ENCODE results near the gene C1orf105. TPM values are rescaled to one million over a fixed set of nuclear protein-coding genes. Genes with fewer than 3 reads are reported as not detected.
"Not testable (repeated sequence)": the region's sequence is repeated elsewhere in the genome, so short reads cannot be mapped to it uniquely, and the experiment has no call there.

C1orf105 gene
- total RNA-seq, 1 experiment from 2014 or later: not detected

DNA sequence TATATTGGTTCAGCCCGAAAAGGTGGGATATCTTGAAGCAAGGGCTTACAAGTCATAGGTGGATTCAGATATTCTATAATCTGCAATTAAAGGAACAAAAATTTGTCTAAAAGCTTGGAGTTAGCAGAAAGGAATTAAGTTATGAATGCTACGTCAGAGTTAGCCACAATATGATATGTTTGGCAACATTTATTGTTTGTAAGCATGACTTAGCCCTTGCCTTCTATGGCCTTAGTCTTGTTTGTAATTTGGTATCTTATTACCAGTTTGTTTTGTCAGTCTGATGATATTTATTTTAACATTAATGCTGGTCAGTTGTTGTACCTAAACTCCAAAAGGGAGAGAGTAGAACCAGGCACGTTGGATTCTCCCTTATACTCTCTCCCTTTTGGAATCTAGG is 69.4 kb downstream of the C1orf105 start (continued):
- TF ChIP-seq, protein P1, sequence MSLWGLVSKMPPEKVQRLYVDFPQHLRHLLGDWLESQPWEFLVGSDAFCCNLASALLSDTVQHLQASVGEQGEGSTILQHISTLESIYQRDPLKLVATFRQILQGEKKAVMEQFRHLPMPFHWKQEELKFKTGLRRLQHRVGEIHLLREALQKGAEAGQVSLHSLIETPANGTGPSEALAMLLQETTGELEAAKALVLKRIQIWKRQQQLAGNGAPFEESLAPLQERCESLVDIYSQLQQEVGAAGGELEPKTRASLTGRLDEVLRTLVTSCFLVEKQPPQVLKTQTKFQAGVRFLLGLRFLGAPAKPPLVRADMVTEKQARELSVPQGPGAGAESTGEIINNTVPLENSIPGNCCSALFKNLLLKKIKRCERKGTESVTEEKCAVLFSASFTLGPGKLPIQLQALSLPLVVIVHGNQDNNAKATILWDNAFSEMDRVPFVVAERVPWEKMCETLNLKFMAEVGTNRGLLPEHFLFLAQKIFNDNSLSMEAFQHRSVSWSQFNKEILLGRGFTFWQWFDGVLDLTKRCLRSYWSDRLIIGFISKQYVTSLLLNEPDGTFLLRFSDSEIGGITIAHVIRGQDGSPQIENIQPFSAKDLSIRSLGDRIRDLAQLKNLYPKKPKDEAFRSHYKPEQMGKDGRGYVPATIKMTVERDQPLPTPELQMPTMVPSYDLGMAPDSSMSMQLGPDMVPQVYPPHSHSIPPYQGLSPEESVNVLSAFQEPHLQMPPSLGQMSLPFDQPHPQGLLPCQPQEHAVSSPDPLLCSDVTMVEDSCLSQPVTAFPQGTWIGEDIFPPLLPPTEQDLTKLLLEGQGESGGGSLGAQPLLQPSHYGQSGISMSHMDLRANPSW (CRISPR knock-in tag; conservative IDR thresholded peaks at IDR 0.05; ENCODE audit: low read depth): no peak
- TF ChIP-seq, protein P2, sequence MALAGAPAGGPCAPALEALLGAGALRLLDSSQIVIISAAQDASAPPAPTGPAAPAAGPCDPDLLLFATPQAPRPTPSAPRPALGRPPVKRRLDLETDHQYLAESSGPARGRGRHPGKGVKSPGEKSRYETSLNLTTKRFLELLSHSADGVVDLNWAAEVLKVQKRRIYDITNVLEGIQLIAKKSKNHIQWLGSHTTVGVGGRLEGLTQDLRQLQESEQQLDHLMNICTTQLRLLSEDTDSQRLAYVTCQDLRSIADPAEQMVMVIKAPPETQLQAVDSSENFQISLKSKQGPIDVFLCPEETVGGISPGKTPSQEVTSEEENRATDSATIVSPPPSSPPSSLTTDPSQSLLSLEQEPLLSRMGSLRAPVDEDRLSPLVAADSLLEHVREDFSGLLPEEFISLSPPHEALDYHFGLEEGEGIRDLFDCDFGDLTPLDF (CRISPR knock-in tag; IDR thresholded peaks at IDR 0.05): no peak
- TF ChIP-seq, protein P3, sequence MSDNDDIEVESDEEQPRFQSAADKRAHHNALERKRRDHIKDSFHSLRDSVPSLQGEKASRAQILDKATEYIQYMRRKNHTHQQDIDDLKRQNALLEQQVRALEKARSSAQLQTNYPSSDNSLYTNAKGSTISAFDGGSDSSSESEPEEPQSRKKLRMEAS (CRISPR knock-in tag; IDR thresholded peaks at IDR 0.05): no peak
- TF ChIP-seq, protein P4, sequence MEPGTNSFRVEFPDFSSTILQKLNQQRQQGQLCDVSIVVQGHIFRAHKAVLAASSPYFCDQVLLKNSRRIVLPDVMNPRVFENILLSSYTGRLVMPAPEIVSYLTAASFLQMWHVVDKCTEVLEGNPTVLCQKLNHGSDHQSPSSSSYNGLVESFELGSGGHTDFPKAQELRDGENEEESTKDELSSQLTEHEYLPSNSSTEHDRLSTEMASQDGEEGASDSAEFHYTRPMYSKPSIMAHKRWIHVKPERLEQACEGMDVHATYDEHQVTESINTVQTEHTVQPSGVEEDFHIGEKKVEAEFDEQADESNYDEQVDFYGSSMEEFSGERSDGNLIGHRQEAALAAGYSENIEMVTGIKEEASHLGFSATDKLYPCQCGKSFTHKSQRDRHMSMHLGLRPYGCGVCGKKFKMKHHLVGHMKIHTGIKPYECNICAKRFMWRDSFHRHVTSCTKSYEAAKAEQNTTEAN (CRISPR knock-in tag; IDR thresholded peaks at IDR 0.05): no peak

DNA sequence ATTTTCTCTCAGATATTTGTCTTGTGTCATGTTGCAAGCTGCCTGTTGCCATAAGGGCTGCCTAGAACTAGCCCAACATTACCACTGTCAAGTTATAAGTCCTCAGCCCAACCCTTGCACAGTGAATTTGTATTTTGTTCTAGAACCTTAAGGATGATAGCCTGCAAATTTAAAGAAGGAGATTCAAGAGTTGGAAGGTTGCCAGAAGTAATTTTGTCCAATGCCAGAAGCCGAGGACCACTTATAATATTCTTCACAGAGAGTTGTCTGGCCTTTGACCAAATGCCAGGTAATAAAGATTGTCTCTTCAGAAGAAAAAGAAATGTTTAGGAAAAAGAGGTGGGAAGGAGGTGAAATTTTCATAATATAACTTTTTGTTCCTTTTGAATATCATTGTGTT is 71.9 kb downstream of the C1orf105 start:
- Mint-ChIP-seq H3K4me3 (no peak overlapping the region), H3K27ac (no peak overlapping the region), H3K9me3 (no peaks in the 10 kb centered on the region), H3K4me1 (peaks cover 3% of the 10 kb centered on the region), H3K27me3 (ENCODE audit: low read depth) (peaks cover 6% of the 10 kb centered on the region), H3K36me3 (no peaks in the 10 kb centered on the region)
- ChIA-PET CTCF (no interaction called here), POLR2A (no interaction called here)
- no peak for DNase-seq (ENCODE audit: low spot score)
- ATAC-seq: no peak
- TF ChIP-seq, protein P5, sequence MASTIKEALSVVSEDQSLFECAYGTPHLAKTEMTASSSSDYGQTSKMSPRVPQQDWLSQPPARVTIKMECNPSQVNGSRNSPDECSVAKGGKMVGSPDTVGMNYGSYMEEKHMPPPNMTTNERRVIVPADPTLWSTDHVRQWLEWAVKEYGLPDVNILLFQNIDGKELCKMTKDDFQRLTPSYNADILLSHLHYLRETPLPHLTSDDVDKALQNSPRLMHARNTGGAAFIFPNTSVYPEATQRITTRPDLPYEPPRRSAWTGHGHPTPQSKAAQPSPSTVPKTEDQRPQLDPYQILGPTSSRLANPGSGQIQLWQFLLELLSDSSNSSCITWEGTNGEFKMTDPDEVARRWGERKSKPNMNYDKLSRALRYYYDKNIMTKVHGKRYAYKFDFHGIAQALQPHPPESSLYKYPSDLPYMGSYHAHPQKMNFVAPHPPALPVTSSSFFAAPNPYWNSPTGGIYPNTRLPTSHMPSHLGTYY (CRISPR knock-in tag; IDR thresholded peaks at IDR 0.05): no peak
- TF ChIP-seq TEAD1 (CRISPR knock-in tag; IDR thresholded peaks at IDR 0.05): no peak
- TF ChIP-seq, protein P6, sequence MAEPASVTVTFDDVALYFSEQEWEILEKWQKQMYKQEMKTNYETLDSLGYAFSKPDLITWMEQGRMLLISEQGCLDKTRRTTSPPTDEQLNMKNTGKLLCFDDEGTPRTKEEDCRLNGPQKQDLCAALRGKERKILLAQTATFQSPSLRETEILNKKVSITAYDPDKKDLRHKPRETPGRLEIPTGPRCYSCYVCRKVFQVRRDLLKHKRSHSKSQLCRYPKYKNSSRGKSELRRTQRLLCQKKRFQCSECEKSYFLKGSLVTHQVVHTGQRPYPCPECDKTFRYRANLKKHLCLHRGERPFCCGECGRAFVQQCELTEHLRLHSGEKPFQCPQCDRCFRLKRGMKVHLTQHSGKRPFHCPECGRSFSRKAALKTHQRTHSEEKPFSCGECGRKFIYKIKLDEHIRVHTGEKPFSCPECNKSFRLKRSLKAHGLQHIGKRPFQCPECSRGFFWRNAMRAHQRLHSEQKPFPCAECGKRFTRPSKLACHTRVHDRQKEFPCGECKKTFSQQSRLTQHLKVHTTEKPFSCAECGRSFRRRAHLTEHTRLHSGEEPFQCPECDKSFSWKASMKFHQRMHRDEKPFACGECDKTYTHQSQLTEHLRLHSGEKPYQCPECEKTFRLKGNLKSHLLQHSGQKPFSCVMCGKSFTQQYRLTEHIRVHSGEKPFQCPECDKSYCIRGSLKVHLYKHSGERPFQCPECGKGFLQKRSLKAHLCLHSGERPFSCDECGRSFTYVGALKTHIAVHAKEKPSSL (CRISPR knock-in tag; conservative IDR thresholded peaks at IDR 0.05): no peak
- TF ChIP-seq ELF4 (CRISPR knock-in tag; IDR thresholded peaks at IDR 0.05; ENCODE audit: low read depth): no peak
- no peak for TF ChIP-seq OVOL2 (CRISPR knock-in tag; IDR thresholded peaks at IDR 0.05; ENCODE audit: borderline replicate concordance)

DNA sequence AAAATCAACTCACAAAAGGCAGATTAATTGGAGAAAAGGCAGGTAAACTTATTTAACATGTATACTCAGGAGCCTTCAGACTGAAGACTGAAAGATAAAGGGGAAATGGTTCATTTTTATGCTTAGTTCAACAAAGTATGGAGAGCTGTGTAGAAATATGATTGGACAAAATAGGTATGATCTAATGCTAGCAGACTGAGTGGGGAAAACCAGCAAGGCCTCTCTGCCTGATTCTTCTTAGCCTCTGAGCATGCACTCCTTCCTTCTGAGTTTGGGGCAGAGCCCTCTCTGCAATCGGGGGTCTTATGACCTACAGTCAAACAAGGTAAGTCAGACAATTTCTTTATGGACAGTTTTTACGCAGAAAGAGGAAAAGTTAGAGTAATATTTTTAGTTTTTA is 73.7 kb downstream of the C1orf105 start:
- no peak for ATAC-seq
- H3K27me3 Mint-ChIP-seq (ENCODE audit: low read depth): peaks cover 6% of the 10 kb centered on the region
- H3K27ac Mint-ChIP-seq: no peak overlapping the region
- DNase-seq (ENCODE audit: low spot score): no peak
- TF ChIP-seq, protein P7, sequence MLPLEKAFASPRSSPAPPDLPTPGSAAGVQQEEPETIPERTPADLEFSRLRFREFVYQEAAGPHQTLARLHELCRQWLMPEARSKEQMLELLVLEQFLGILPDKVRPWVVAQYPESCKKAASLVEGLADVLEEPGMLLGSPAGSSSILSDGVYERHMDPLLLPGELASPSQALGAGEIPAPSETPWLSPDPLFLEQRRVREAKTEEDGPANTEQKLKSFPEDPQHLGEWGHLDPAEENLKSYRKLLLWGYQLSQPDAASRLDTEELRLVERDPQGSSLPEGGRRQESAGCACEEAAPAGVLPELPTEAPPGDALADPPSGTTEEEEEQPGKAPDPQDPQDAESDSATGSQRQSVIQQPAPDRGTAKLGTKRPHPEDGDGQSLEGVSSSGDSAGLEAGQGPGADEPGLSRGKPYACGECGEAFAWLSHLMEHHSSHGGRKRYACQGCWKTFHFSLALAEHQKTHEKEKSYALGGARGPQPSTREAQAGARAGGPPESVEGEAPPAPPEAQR (CRISPR knock-in tag; IDR thresholded peaks at IDR 0.05): no peak
- no peak for TF ChIP-seq OVOL2 (CRISPR knock-in tag; IDR thresholded peaks at IDR 0.05; ENCODE audit: borderline replicate concordance)
- ChIA-PET POLR2A (no interaction called here), CTCF (no interaction called here)
- H3K4me3 Mint-ChIP-seq: no peak overlapping the region
- H3K4me1 Mint-ChIP-seq: peaks cover 3% of the 10 kb centered on the region
- no peaks in the 10 kb centered on the region for H3K9me3 Mint-ChIP-seq
- H3K36me3 Mint-ChIP-seq: no peaks in the 10 kb centered on the region

DNA sequence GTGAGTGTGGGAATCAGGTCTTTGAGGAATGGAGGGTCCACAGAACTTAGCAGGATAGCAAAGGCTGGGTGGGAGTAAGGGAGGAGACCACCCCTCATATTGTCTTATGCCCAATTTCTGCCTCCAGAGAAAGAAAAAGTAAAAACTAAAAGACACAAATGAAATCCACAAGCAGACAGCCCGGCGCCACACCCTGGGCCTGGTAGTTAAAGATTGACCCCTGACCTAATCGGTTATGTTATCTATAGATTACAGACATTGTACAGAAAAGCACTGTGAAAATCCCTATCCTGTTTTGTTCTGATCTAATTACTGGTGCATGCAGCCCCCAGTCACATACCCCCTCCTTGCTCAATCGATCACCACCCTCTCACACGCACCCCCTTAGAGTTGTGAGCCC is 75.6 kb downstream of the C1orf105 start:
- H3K9me3 Mint-ChIP-seq; H3K4me1 Mint-ChIP-seq; H3K27ac Mint-ChIP-seq; POLR2A ChIA-PET; DNase-seq (ENCODE audit: low spot score); H3K4me3 Mint-ChIP-seq; ATAC-seq; CTCF ChIA-PET; H3K36me3 Mint-ChIP-seq: not testable (repeated sequence)
- H3K27me3 Mint-ChIP-seq (ENCODE audit: low read depth): peaks cover 10% of the 10 kb centered on the region
